Measurements from ENCODE around the gene SUPT5H.

The SUPT5H gene

GRCh38 chr19:39498798-39499642, 53.6 kb downstream of the SUPT5H start, which contains the start of gene DLL3:
Gene DLL3 (plus strand): TSS chr19:39498947. CDS start chr19:39498975, 28 bp downstream.
- peak; percentile 18 for DNase-seq

- no peak for DNase-seq
Observed at GRCh38 chr19:39499932-39500331, 54.5 kb downstream of the SUPT5H start.

- no peak for DNase-seq
Observed at GRCh38 chr19:39500543-39500942, 55.2 kb downstream of the SUPT5H start.

GRCh38 chr19:39501340-39501739, 56.0 kb downstream of the SUPT5H start:
- DNase-seq: no peak

GRCh38 chr19:39502640-39503417, 57.4 kb downstream of the SUPT5H start:
- peak; percentile 79 for DNase-seq

- no peak for DNase-seq
Observed at GRCh38 chr19:39506598-39506943, 61.2 kb downstream of the SUPT5H start.

GRCh38 chr19:39506944-39507714, 61.7 kb downstream of the SUPT5H start:
- DNase-seq: peak; percentile 52

GRCh38 chr19:39507715-39508364, 62.5 kb downstream of the SUPT5H start:
- DNase-seq: no peak

- no peak for DNase-seq
Observed at GRCh38 chr19:39508629-39509028, 63.2 kb downstream of the SUPT5H start.

GRCh38 chr19:39509233-39509632, 63.9 kb downstream of the SUPT5H start:
- DNase-seq: no peak

- DNase-seq: no peak
Observed at GRCh38 chr19:39512988-39513387, 67.6 kb downstream of the SUPT5H start.

- DNase-seq: peak; percentile 29
Observed at GRCh38 chr19:39514840-39515550, 69.6 kb downstream of the SUPT5H start, which contains the start of gene SELENOV. Gene SELENOV (plus strand): TSS chr19:39515139. CDS start chr19:39515213, 74 bp downstream.

GRCh38 chr19:39515551-39516191, 70.3 kb downstream of the SUPT5H start:
- peak; percentile 38 for DNase-seq

GRCh38 chr19:39516270-39516669, 70.9 kb downstream of the SUPT5H start:
- no peak for DNase-seq

GRCh38 chr19:39517432-39517831, 72.0 kb downstream of the SUPT5H start:
- no peak for DNase-seq

GRCh38 chr19:39518458-39518857, 73.1 kb downstream of the SUPT5H start:
- DNase-seq: no peak

- no peak for DNase-seq
Observed at GRCh38 chr19:39518975-39519374, 73.6 kb downstream of the SUPT5H start.

GRCh38 chr19:39520541-39521484, 75.4 kb downstream of the SUPT5H start:
- DNase-seq: no peak

GRCh38 chr19:39524495-39524894, 79.1 kb downstream of the SUPT5H start:
- DNase-seq: no peak

GRCh38 chr19:39525205-39525604, 79.8 kb downstream of the SUPT5H start:
- DNase-seq: no peak

All from CD4-positive, alpha-beta T cell treated with Interleukin-6 for 4 hours (primary cell).